Spleen (tissue), 7 donors: Measurements from ENCODE around the gene MUCL3.

Source experiments
- POLR2A ChIP-seq, 3 donors: fragments of 450-650 bp; IDR thresholded peaks; one replicate each; pipeline ENCODE4 v1.5.1; 2017; ENCODE audit warnings: antibody characterized with exemption in 3 of 3, mild to moderate bottlenecking in 1 of 3
- TF ChIP-seq, protein P1 (sequence below), 11 experiments: fragments of 200-600 bp in 7 of 11; fragments of 450-650 bp in 4 of 11; sonication (generic) in 4 of 11; IDR thresholded peaks in 8 of 11; conservative IDR thresholded peaks in 3 of 11; 1 replicate in 7 of 11; 2 replicates in 4 of 11; pipeline versions ENCODE4 v1.4.0 to v1.8.0; 2016 to 2021; ENCODE audit warnings: antibody characterized with exemption in 11 of 11, inconsistent platforms in 4 of 11, mild to moderate bottlenecking in 1 of 11
- donor health status: DM: no; HTN: no; CAD: no; lungs with moderate emphysema.
- donor health status: DM: no; HTN: no; CAD: no.
- donor health status: DM: no; HTN: no; CAD: no.

DNA sequence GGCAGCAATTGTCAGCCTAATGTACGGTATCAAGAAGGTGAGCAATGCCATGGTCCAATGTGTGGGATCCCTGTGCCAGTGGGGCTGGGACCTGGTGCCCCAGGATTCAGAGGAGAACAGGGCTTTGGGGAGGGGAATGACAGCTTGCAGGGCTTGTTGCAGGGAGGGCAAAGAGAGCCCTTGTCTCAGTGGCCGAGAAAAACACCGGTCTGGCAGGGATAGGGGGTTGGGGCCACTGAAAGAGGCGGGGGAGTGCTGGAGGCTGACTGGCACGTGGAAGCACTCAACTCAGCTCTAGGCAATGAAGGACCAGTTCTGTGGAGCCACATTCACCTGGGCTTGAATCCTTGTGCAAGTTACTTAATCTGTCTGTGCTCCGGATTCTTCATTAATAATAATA, 3.5 kb upstream of the MUCL3 start:
- TF ChIP-seq, protein P1, sequence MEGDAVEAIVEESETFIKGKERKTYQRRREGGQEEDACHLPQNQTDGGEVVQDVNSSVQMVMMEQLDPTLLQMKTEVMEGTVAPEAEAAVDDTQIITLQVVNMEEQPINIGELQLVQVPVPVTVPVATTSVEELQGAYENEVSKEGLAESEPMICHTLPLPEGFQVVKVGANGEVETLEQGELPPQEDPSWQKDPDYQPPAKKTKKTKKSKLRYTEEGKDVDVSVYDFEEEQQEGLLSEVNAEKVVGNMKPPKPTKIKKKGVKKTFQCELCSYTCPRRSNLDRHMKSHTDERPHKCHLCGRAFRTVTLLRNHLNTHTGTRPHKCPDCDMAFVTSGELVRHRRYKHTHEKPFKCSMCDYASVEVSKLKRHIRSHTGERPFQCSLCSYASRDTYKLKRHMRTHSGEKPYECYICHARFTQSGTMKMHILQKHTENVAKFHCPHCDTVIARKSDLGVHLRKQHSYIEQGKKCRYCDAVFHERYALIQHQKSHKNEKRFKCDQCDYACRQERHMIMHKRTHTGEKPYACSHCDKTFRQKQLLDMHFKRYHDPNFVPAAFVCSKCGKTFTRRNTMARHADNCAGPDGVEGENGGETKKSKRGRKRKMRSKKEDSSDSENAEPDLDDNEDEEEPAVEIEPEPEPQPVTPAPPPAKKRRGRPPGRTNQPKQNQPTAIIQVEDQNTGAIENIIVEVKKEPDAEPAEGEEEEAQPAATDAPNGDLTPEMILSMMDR (IDR thresholded peaks at IDR 0.05 in 8 of 11, conservative IDR thresholded peaks at IDR 0.05 in 3 of 11): no peak
- no peak for TF ChIP-seq POLR2A (IDR thresholded peaks at IDR 0.05)
